Peyer's patch (tissue), 4 donors: ENCODE data around the gene IRS1.

Experiments
- CTCF ChIP-seq, 6 experiments: fragments of 450-650 bp in 4 of 6; fragments of 200-600 bp in 2 of 6; sonication (generic) in 1 of 6; IDR thresholded peaks; one replicate each; pipeline ENCODE4 v1.5.1; 2017 to 2019; ENCODE audit warnings: antibody characterized with exemption in 6 of 6, mild to moderate bottlenecking in 3 of 6, moderate library complexity in 1 of 6
- POLR2A ChIP-seq, 2 donors: fragments of 450-650 bp; IDR thresholded peaks; one replicate each; pipeline ENCODE4 v1.5.1; 2017; ENCODE audit warnings: antibody characterized with exemption in 2 of 2, mild to moderate bottlenecking in 2 of 2, moderate library complexity in 2 of 2

- TF ChIP-seq CTCF (IDR thresholded peaks at IDR 0.05) (no peak), POLR2A (IDR thresholded peaks at IDR 0.05) (no peak)
These were observed 38.4 kb upstream of the IRS1 start for GRCh38 chr2:226837787-226838603.
